PC-9 (cell line): ENCODE results near the gene USP22. TPM values are rescaled to one million over a fixed set of nuclear protein-coding genes. Genes with fewer than 3 reads are reported as not detected.

Experiments
- BruUV-seq: library from RNA; stranded (reverse); fragments of 400-500 nt; replicated peaks from 2 replicates; lab custom pipeline; 2021; lab: Mats Ljungman, UMichigan
- CTCF ChIA-PET: fragments of 300-600 bp; sonication (Branson Sonifier 250); formaldehyde crosslinking; loops from one replicate; lab custom pipeline; 2022; ENCODE audit warnings: antibody characterized with exemption; lab: Charles Lee
- POLR2A ChIA-PET: fragments of 300-600 bp; sonication (Branson Sonifier 250); formaldehyde crosslinking; loops from one replicate; lab custom pipeline; 2022; ENCODE audit warnings: antibody characterized with exemption; ENCODE audit not compliant: unreplicated experiment; lab: Charles Lee
- DNase-seq, 2 experiments: peaks; one replicate each; pipeline versions ENCODE4 v3.0.0 to v3.0.0-alpha.2; 2015 to 2022; ENCODE audit warnings: mixed read lengths in 1 of 2
- H2AFZ ChIP-seq: fragments of 200-600 bp; sonication (generic); 2 replicates; pipeline ENCODE4 v1.8.1; 2017; ENCODE audit warnings: antibody characterized with exemption
- H3F3A ChIP-seq: fragments of 200-600 bp; sonication (generic); 2 replicates; pipeline ENCODE4 v1.8.1; 2017; ENCODE audit warnings: antibody characterized with exemption, mild to moderate bottlenecking, low read depth; ENCODE audit not compliant: insufficient read depth
- H3K27ac ChIP-seq: fragments of 200-600 bp; sonication (generic); 2 replicates; pipeline ENCODE4 v1.6.1; 2016; ENCODE audit warnings: mixed run types
- H3K27me3 ChIP-seq: fragments of 200-600 bp; sonication (generic); 2 replicates; pipeline ENCODE4 v1.6.1; 2016; ENCODE audit warnings: low read depth, mixed run types; ENCODE audit not compliant: insufficient read depth
- H3K36me3 ChIP-seq: fragments of 200-600 bp; sonication (generic); 2 replicates; pipeline ENCODE4 v1.6.1; 2016; ENCODE audit warnings: low read depth, mixed run types
- H3K4me1 ChIP-seq: fragments of 200-600 bp; sonication (generic); replicated peaks from 2 replicates; pipeline ENCODE4 v1.6.1; 2016; ENCODE audit warnings: mixed run types; ENCODE audit not compliant: insufficient read depth
- H3K4me2 ChIP-seq: fragments of 200-600 bp; sonication (generic); 2 replicates; pipeline ENCODE4 v1.6.1; 2017; ENCODE audit warnings: mixed run types
- H3K4me3 ChIP-seq: fragments of 200-600 bp; sonication (generic); 2 replicates; pipeline ENCODE4 v1.6.1; 2016; ENCODE audit warnings: mixed run types
- H3K79me2 ChIP-seq: fragments of 200-600 bp; sonication (generic); 2 replicates; pipeline ENCODE4 v1.6.1; 2017; ENCODE audit warnings: low read depth, mixed run types
- H3K9me2 ChIP-seq: fragments of 200-600 bp; sonication (generic); 2 replicates; pipeline ENCODE4 v1.8.1; 2017; ENCODE audit warnings: mild to moderate bottlenecking; ENCODE audit not compliant: insufficient read depth
- H3K9me3 ChIP-seq: fragments of 200-600 bp; sonication (generic); 2 replicates; pipeline ENCODE4 v1.8.1; 2016; ENCODE audit warnings: low read depth; ENCODE audit not compliant: insufficient read depth
- H4K20me1 ChIP-seq: fragments of 200-600 bp; sonication (generic); 2 replicates; pipeline ENCODE4 v1.8.1; 2017; ENCODE audit not compliant: insufficient read depth
- CTCF ChIP-seq: fragments of 200-600 bp; sonication (generic); conservative IDR thresholded peaks from 2 replicates; pipeline ENCODE4 v1.6.1; 2017; ENCODE audit warnings: mixed run types, antibody characterized with exemption, mild to moderate bottlenecking, moderate library complexity
- EZH2 ChIP-seq: fragments of 200-600 bp; sonication (generic); IDR thresholded peaks from 2 replicates; pipeline ENCODE4 v1.8.0; 2017; ENCODE audit warnings: antibody characterized with exemption, low read depth
- intact Hi-C: fragments of 100-400 bp; cut with micrococcal nuclease; formaldehyde crosslinking; loops from one replicate; pipeline ENCODE4 v1.10.0; 2022; ENCODE audit not compliant: unreplicated experiment
- total RNA-seq: library from RNA; stranded (reverse); gene quantifications from 2 replicates; pipeline ENCODE4 v1.2.3, GENCODE V29; 2021

Gene USP22
- total RNA-seq, 1 experiment from 2014 or later: 296 TPM

DNA sequence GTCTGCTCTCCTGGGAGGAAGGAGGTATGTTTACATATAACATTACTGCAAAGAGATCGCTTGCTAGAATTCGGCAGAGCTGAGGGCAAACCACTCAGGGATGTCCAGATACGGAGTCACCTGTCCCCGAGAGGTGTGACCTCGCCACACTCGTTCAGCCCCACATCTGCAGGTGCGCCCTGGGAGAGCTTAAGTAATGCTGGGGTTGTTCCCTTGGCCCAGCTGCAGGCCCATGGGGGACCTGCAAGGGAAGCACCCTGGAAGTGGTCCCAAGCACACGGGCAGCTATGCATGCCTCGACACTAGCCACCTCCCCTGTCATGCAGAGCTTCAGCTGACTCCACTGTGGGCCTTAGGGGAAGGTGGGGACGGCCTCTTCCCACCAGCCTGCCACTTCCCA lies 22.2 kb downstream of the USP22 start:
- DNase-seq: no peak
- no peaks in the 10 kb centered on the region for H3K9me2 ChIP-seq
- H3K27me3 ChIP-seq: no peaks in the 10 kb centered on the region
- no peaks in the 10 kb centered on the region for H3K9me3 ChIP-seq
- peaks cover 97% of the 10 kb centered on the region for H4K20me1 ChIP-seq
- ChIA-PET CTCF (no interaction called here), POLR2A (no interaction called here)
- H3F3A ChIP-seq: peaks cover 6% of the 10 kb centered on the region; the same call in 1 of the 2 replicates
- H3K4me2 ChIP-seq: no peak overlapping the region
- no peak overlapping the region for H2AFZ ChIP-seq
- H3K36me3 ChIP-seq: peaks cover 53% of the 10 kb centered on the region
- no peak for TF ChIP-seq CTCF
- no peak for TF ChIP-seq EZH2
- no peaks in the 10 kb centered on the region for H3K4me1 ChIP-seq
- peaks cover 66% of the 10 kb centered on the region for H3K79me2 ChIP-seq
- H3K27ac ChIP-seq: no peak overlapping the region
- BruUV-seq: no TSS peak
- H3K4me3 ChIP-seq: no peak overlapping the region
- intact Hi-C loops: no loop called here

- DNase-seq: no peak
- Histone ChIP-seq H3K4me3 (no peak overlapping the region), H3K4me2 (no peak overlapping the region), H3K27ac (no peak overlapping the region), H4K20me1 (peaks cover 97% of the 10 kb centered on the region), H3K27me3 (no peaks in the 10 kb centered on the region), H2AFZ (no peak overlapping the region), H3K79me2 (peaks cover 66% of the 10 kb centered on the region), H3F3A (peaks cover 6% of the 10 kb centered on the region; the same call in 1 of the 2 replicates), H3K36me3 (peaks cover 54% of the 10 kb centered on the region), H3K4me1 (no peaks in the 10 kb centered on the region), H3K9me3 (no peaks in the 10 kb centered on the region), H3K9me2 (no peaks in the 10 kb centered on the region)
- no peak for TF ChIP-seq EZH2
- TF ChIP-seq CTCF: no peak
- no TSS peak for BruUV-seq
- POLR2A ChIA-PET: no interaction called here
- intact Hi-C loops: no loop called here
- CTCF ChIA-PET: no interaction called here
Observed at GRCh38 chr17:21019976-21020586, 22.7 kb downstream of the USP22 start.

DNA sequence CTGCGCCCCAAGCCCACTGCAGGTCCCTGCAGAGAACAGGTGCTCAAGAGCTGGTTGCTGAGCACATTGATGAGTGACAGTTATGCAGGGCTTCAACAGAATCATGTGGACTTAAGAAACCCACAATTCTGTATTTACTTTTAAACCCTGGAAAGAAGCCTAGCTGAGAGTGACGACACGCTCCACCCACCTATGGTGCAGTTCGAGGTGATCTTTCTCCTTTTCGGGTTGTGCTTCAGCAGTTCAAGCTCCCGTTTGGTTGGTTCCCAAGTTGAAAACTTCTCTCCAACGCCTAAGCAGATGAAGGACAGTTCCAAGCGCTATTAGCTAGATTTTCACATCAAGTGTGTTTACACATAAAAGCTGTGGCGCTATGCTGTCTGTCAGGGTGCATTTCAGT lies 23.9 kb downstream of the USP22 start:
- Histone ChIP-seq H3K79me2 (peaks cover 64% of the 10 kb centered on the region), H3K27me3 (no peaks in the 10 kb centered on the region), H4K20me1 (peaks cover 97% of the 10 kb centered on the region), H3K36me3 (peaks cover 47% of the 10 kb centered on the region), H3K9me2 (no peaks in the 10 kb centered on the region), H3K4me1 (no peaks in the 10 kb centered on the region), H3K4me2 (no peak overlapping the region), H3K4me3 (no peak overlapping the region), H2AFZ (no peak overlapping the region), H3K9me3 (no peaks in the 10 kb centered on the region), H3F3A (peaks cover 6% of the 10 kb centered on the region; the same call in 1 of the 2 replicates), H3K27ac (no peak overlapping the region)
- ChIA-PET POLR2A (no interaction called here), CTCF (no interaction called here)
- BruUV-seq: no TSS peak
- intact Hi-C loops: no loop called here
- DNase-seq: no peak
- TF ChIP-seq CTCF (no peak), EZH2 (no peak)
